GM19324 (cell line): ENCODE data around the gene SPTAN1.
A peak's percentile ranks its signal among the peaks of the same experiment; 100 is the strongest.
"Not testable (repeated sequence)": the region's sequence is repeated elsewhere in the genome, so short reads cannot be mapped to it uniquely, and the experiment has no call there.

ENCODE experiments used
- ATAC-seq: cut with Tn5 transposase; IDR thresholded peaks from one replicate; pipeline ENCODE4 v1.9.1; 2021; ENCODE audit warnings: mild to moderate bottlenecking, moderate library complexity; ENCODE audit not compliant: unreplicated experiment, low FRiP score

SPTAN1 gene

DNA sequence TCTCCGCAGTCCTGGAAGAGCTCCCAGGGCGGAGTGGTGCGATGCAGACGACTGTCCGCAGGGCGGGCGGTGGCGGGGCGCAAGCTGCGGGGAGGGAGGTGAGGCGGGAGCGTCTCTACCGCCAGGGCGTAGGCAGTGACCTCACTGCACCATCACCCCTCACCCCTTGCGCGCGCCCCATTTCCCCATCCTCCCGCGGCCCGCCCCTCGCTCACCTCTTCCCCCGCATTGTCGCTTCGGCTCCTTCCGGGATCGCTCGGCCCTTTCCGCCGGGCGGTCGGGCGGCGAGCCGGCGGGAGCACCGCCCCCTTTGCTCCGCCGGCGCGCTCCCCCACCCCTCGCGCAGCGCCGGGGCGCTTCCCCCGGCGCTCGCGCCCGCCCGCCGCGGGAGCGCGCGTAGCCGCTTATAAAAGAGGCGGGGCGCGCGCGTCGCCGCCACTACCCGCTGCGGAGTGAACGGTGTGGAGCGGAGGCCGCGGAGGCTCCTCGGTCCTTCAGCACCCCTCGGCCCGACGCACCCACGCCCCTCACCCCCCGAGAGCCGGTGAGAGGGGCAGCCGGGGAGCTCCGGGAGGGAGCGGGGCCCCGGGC lies at the start of gene SPTAN1:
Gene SPTAN1 (plus strand): TSS at position 435 of the 591 bp plus-strand sequence. CDS start 14,154 bp downstream, outside the sequence.
- peak; percentile 85 for ATAC-seq

DNA sequence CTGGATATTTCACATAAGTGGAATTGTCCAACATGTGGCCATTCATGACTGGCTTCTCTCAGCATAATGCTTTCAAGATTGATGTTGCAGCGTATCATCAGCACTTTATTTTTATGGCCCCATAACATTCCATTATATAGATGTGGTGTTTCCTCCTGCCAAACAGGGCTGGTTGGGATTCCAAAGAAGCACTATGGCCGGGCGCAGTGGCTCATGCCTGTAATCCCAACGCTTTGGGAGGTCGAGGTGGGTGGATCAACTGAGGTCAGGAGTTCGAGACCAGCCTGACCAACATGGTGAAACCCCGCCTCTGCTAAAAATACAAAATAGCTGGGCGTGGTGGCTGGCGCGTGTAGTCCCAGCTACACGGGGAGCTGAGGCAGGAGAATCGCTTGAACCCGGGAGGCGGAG lies 49.0 kb upstream of the SPTAN1 start:
- ATAC-seq, result not testable (repeated sequence)

GRCh38 chr9:128503870-128504269 lies 48.5 kb upstream of the SPTAN1 start:
- no peak for ATAC-seq

DNA sequence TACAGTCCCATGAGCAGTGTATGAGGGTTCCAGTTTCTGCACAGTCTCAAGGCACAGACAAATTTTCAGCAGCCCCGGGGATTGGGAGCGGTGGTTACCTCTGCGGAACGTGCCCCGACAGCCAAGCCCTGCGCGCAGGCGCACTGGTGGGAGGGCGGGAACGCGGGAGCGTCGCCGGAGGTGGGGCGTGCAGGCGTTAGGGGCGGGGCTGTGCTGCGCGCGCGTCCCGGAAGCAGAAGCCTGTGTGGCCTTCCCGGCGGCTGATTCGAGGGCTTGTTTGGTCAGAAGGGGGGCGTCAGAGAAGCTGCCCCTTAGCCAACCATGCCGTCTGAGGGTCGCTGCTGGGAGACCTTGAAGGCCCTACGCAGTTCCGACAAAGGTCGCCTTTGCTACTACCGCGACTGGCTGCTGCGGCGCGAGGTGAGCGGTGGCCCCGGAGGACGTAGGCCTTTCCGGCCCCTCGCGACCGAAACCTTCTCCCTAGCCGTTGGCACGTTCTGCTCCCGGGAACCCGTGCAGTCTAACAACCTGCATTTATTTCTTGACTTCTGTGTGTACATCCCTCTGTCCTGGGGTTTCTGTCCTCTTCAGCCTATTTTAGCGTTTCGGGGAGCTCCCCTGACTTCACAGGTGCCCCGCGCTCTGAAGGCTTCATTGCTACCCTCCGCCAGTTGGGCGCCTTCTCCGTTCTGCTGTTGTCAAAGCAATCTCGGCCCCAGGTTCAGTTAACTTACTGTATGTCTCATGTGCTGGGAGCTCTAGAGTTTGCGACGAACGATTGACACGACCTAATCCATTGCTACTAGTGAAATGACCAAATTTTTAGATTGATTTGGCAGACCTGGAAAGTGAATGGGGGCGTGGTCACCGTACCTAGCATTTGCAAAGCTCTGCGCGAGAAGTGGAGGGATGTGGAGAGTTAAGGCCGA lies 47.6 kb upstream of the SPTAN1 start, which contains the start of gene GLE1:
Gene GLE1 (plus strand): TSS at position 235 of the 929 bp plus-strand sequence. CDS start 87 bp downstream, at position 322.
- peak; percentile 91 for ATAC-seq

- ATAC-seq, result no peak
Observed at GRCh38 chr9:128505414-128505765, 47.0 kb upstream of the SPTAN1 start.

- ATAC-seq, result not testable (repeated sequence)
Observed at GRCh38 chr9:128505906-128506305, 46.5 kb upstream of the SPTAN1 start.

DNA sequence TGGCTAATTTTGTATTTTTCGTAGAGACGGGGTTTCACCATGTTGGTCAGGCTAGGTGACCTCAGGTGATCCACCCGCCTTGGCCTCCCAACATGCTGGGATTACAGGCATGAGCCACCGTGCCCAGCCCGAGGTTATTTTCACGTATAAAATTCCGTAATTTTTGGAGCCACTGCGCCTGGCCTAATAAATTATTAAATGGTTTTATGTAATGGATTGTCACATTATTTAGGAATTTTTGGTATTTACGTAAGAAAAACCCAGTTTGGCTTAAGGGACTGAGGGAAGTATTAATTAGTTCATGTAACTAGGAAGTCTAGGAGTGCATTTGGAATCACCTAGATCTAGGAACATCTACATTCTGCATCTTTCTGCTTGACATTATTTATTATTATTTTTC lies 39.6 kb upstream of the SPTAN1 start:
- ATAC-seq, result no peak

DNA sequence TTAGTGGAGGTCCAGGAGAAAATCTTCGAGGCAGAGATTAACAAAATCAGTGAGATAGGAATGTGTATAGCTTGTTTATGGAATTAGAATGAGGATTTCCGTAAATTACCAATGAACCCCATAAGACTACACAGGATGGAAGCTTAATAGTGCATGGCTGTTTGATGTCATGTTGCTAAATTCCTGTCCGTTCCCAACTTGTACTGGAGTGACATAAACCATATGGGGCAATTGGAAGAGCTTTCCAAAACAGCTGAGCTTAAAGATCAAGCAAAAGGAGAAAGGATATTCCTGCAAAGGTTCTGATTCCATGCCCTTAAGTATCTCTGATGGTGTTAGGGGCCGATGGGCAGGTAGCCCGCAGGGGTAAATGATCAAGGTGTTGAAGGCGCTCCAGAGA lies 30.4 kb upstream of the SPTAN1 start:
- ATAC-seq, result no peak

- ATAC-seq, result no peak
Observed at GRCh38 chr9:128523199-128523925, 29.0 kb upstream of the SPTAN1 start.

GRCh38 chr9:128526720-128527119 lies 25.7 kb upstream of the SPTAN1 start:
- no peak for ATAC-seq

DNA sequence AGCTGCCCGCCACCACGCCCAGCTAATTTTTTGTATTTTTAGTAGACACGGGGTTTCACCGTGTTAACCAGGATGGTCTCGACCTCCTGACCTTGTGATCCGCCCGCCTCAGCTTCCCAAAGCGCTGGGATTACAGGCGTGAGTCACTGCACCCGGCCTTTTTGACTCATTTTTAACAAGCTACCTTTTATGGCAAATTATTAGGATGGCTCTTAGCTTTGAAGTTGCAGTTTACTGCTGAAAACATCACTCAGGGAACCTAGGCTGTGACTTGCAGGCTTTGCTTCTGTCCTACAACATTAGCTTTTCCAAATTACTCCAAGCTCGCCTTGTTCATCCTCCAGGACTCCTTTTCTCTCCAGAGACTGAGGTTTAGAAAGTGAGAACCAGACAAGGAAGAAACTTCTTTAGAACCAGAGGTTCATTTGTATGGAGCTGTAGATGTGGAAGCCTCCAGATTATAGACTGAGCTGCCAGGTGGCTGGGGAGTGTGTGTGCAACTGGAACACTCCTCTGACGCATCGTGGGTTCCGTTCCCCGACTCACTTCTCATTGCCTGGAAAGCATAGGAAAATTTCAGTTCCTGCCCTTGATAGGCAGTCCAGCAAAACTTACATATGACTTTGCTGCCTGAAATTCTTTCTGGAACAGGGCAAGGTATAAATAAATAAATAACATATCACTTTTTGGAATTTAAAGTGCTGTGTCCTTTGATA lies 23.8 kb upstream of the SPTAN1 start:
- no peak for ATAC-seq

DNA sequence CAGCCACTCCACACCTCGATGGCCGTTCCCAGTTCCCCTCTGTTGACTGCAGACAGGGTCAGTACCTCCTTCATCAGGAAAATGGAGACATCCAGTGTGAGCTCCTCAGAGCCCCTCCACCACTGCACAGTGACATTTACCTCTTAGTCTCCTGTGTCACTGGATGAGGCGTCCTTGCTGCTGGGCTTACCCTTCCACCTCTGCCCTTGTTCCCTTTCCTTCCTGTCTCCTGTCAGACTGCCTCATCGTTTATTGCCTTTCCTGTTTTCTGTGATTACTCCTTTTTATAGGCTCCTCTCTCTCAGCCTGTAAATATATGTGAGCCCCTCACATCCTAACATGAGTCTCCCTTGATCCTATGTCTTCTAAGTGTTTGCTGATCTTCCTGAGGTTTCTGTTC lies 23.2 kb upstream of the SPTAN1 start:
- ATAC-seq, result no peak

DNA sequence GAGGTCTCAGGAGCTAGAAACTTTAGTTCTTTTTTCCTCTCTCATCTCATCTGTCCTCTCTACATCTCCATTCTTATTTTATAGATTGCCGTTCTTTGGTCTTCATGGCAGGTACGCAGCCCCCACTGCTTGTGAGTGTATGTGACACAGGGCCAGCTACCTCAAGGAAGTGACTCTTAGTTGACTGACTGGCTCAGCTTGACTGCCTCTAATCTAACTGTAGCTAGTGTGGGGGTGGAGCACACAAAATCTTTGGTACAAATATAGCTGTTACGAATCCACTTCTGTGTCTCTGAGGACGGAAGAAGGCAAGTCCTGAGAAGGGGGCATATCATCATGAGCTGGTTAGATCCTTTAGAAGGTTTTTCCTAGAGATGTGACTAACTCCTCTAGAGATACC lies 19.8 kb upstream of the SPTAN1 start:
- ATAC-seq, result no peak

GRCh38 chr9:128540634-128541360 lies 11.6 kb upstream of the SPTAN1 start:
- ATAC-seq, result no peak

GRCh38 chr9:128546504-128546903 lies 5.9 kb upstream of the SPTAN1 start:
- ATAC-seq, result no peak

- ATAC-seq, result no peak
Observed at GRCh38 chr9:128548876-128549275, 3.5 kb upstream of the SPTAN1 start.

GRCh38 chr9:128550226-128550625 lies 2.2 kb upstream of the SPTAN1 start:
- ATAC-seq, result no peak

- no peak for ATAC-seq
Observed at GRCh38 chr9:128550770-128551656, 1.4 kb upstream of the SPTAN1 start.

DNA sequence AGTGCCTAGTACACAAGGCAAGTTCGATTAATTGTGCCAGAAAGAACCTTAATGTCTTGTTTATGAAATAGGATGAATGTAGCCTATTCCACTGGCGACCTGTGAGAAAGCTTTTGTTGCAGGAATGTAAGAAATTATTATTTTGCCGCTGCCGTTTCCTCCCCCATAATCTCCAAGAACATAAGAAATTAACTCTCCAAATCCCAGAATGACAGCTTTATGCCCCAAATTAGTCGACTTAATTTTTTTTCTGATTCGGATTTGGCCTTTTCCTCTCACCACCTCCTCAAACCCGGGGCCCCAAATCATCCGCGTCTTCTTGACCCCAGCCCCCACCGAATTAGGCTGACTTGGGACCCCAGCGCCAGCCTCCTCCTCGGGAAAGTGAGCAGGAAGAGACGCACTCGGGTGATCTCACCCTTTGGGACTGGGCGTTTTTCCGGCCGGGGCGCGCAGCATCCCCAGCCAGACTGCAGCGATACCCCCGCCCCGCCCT lies 682 bp upstream of the SPTAN1 start:
- ATAC-seq, result no peak
